H1 (cell line): ENCODE measurements around the gene OR11A1. TPM values are rescaled to one million over a fixed set of nuclear protein-coding genes. Genes with fewer than 3 reads are reported as not detected.

ENCODE experiments used
- CTCF ChIA-PET: fragments of 300-600 bp; sonication (Branson Sonifier 250); formaldehyde crosslinking; loops from one replicate; lab custom pipeline; 2021; ENCODE audit not compliant: partially characterized antibody; lab: Charles Lee
- POLR2A ChIA-PET: fragments of 300-600 bp; sonication (Branson Sonifier 250); formaldehyde crosslinking; loops from one replicate; lab custom pipeline; 2021; ENCODE audit warnings: inconsistent platforms; ENCODE audit not compliant: partially characterized antibody; lab: Charles Lee
- DNase-seq, 2 experiments: peaks; one replicate each; pipeline versions ENCODE4 v3.0.0 to v3.0.0-alpha.2; 2010 to 2022; ENCODE audit warnings: low spot score in 2 of 2, low read depth in 1 of 2, mixed read lengths in 1 of 2
- FAIRE-seq: peaks from 2 replicates; lab custom pipeline; 2011; peaks lifted over from hg19 to GRCh38; lab: Jason Lieb, UNC
- H2AFZ ChIP-seq: 2 replicates; pipeline ENCODE4 v1.8.1; 2012; ENCODE audit warnings: low read length, inconsistent platforms
- H2AK5ac ChIP-seq: 2 replicates; pipeline ENCODE4 v1.6.1; 2013; ENCODE audit warnings: low read depth, low read length
- H2BK120ac ChIP-seq: replicated peaks from 2 replicates; pipeline ENCODE3; 2013; ENCODE audit warnings: low read depth, low read length, inconsistent platforms
- H2BK12ac ChIP-seq: 2 replicates; pipeline ENCODE4 v1.6.1; 2013; ENCODE audit warnings: low read depth, low read length
- H2BK15ac ChIP-seq: 2 replicates; pipeline ENCODE4 v1.6.1; 2013; ENCODE audit warnings: low read length
- H2BK20ac ChIP-seq: 2 replicates; pipeline ENCODE4 v1.6.1; 2013; ENCODE audit warnings: low read length
- H2BK5ac ChIP-seq: 2 replicates; pipeline ENCODE4 v1.6.1; 2013; ENCODE audit warnings: low read depth, low read length
- H3K14ac ChIP-seq: 2 replicates; pipeline ENCODE4 v1.6.1; 2013; ENCODE audit warnings: inconsistent platforms; ENCODE audit not compliant: insufficient read length
- H3K18ac ChIP-seq: 2 replicates; pipeline ENCODE4 v1.6.1; 2013; ENCODE audit warnings: low read length; ENCODE audit errors: extremely low read depth
- H3K23ac ChIP-seq: 2 replicates; pipeline ENCODE4 v1.6.1; 2013; ENCODE audit warnings: inconsistent platforms; ENCODE audit not compliant: insufficient read length
- H3K23me2 ChIP-seq: 2 replicates; pipeline ENCODE4 v1.6.1; 2013; ENCODE audit warnings: low read depth, low read length
- H3K27ac ChIP-seq: 2 replicates; pipeline ENCODE4 v1.6.1; 2011; ENCODE audit warnings: low read depth, low read length, inconsistent platforms
- H3K27me3 ChIP-seq, 4 experiments: replicated peaks in 1 of 4; 1 replicate in 1 of 4; 2 replicates in 3 of 4; pipeline versions ENCODE4 v1.6.1 to v1.8.1; 2011 to 2013; ENCODE audit warnings: low read length in 3 of 4, mild to moderate bottlenecking in 3 of 4, inconsistent platforms in 2 of 4, mixed read lengths in 2 of 4, moderate library complexity in 1 of 4; ENCODE audit not compliant: control insufficient read depth in 3 of 4, insufficient read depth in 3 of 4; ENCODE audit errors: extremely low read depth in 1 of 4
- H3K36me3 ChIP-seq, 4 experiments: 2 replicates each; pipeline versions ENCODE4 v1.6.1 to v1.8.1; 2011 to 2013; ENCODE audit warnings: mild to moderate bottlenecking in 4 of 4, low read length in 3 of 4, moderate library complexity in 2 of 4, control low read depth in 1 of 4, inconsistent platforms in 1 of 4; ENCODE audit not compliant: insufficient read depth in 4 of 4, control insufficient read depth in 2 of 4
- H3K4ac ChIP-seq: replicated peaks from 2 replicates; pipeline ENCODE3; 2013; ENCODE audit warnings: low read length, low read depth, mixed read lengths, inconsistent platforms; ENCODE audit not compliant: insufficient read length
- H3K4me1 ChIP-seq, 4 experiments: replicated peaks in 1 of 4; 1 replicate in 1 of 4; 2 replicates in 3 of 4; pipeline versions ENCODE4 v1.6.1 to v1.8.1; 2011 to 2013; ENCODE audit warnings: low read length in 3 of 4, inconsistent platforms in 2 of 4, mixed read lengths in 1 of 4; ENCODE audit not compliant: insufficient read depth in 4 of 4, control insufficient read depth in 3 of 4
- H3K4me2 ChIP-seq, 2 experiments: 2 replicates each; pipeline versions ENCODE4 v1.6.1 to v1.8.1; 2011 to 2013; ENCODE audit warnings: low read depth in 2 of 2, low read length in 2 of 2, control low read depth in 1 of 2, inconsistent platforms in 1 of 2, mild to moderate bottlenecking in 1 of 2; ENCODE audit not compliant: insufficient read depth in 1 of 2
- H3K4me3 ChIP-seq, 4 experiments: fragments of 200-600, 300-600 bp in 1 of 4; sonication (generic), shearing (Covaris generic), sonication (Bioruptor Twin) in 1 of 4; 2 replicates each; pipeline versions ENCODE4 v1.5.1 to v1.8.1; 2011 to 2016; ENCODE audit warnings: low read length in 4 of 4, low read depth in 3 of 4, control low read depth in 2 of 4, inconsistent platforms in 2 of 4, mild to moderate bottlenecking in 2 of 4, mixed read lengths in 1 of 4, moderate library complexity in 1 of 4; ENCODE audit not compliant: insufficient read depth in 2 of 4; ENCODE audit errors: extremely low read depth in 1 of 4
- H3K56ac ChIP-seq: replicated peaks from 2 replicates; pipeline ENCODE3; 2013; ENCODE audit warnings: low read depth, mild to moderate bottlenecking, mixed read lengths, low read length, inconsistent platforms; ENCODE audit not compliant: insufficient read length
- H3K79me1 ChIP-seq: 2 replicates; pipeline ENCODE4 v1.6.1; 2013; ENCODE audit warnings: low read depth, low read length, control low read depth
- H3K79me2 ChIP-seq, 2 experiments: 2 replicates each; pipeline versions ENCODE4 v1.6.1 to v1.8.1; 2012 to 2013; ENCODE audit warnings: low read length in 2 of 2, mild to moderate bottlenecking in 2 of 2, inconsistent platforms in 1 of 2; ENCODE audit not compliant: insufficient read depth in 2 of 2, control insufficient read depth in 1 of 2
- H3K9ac ChIP-seq, 4 experiments: replicated peaks in 1 of 4; 1 replicate in 1 of 4; 2 replicates in 3 of 4; pipeline versions ENCODE4 v1.6.1 to v1.8.1; 2011 to 2013; ENCODE audit warnings: low read depth in 3 of 4, low read length in 3 of 4, control low read depth in 2 of 4, mild to moderate bottlenecking in 2 of 4, moderate library complexity in 2 of 4, inconsistent platforms in 1 of 4; ENCODE audit errors: extremely low read depth in 1 of 4
- H3K9me3 ChIP-seq, 2 experiments: 2 replicates each; pipeline versions ENCODE4 v1.6.1 to v1.8.1; 2012 to 2013; ENCODE audit warnings: mild to moderate bottlenecking in 2 of 2, moderate library complexity in 2 of 2, control low read depth in 1 of 2, inconsistent platforms in 1 of 2, low read depth in 1 of 2, low read length in 1 of 2, mixed read lengths in 1 of 2; ENCODE audit not compliant: insufficient read depth in 2 of 2
- H4K20me1 ChIP-seq, 2 experiments: replicated peaks in 1 of 2; 2 replicates each; pipeline versions ENCODE3 to v1.8.1; 2011 to 2013; ENCODE audit warnings: inconsistent platforms in 2 of 2, low read length in 2 of 2, mild to moderate bottlenecking in 1 of 2; ENCODE audit not compliant: insufficient read depth in 2 of 2, control insufficient read depth in 1 of 2
- H4K5ac ChIP-seq: 2 replicates; pipeline ENCODE4 v1.6.1; 2013; ENCODE audit warnings: low read length, low read depth, mixed read lengths, inconsistent platforms; ENCODE audit not compliant: insufficient read length
- H4K8ac ChIP-seq: 2 replicates; pipeline ENCODE4 v1.8.0; 2013; ENCODE audit warnings: mild to moderate bottlenecking, moderate library complexity, low read length, inconsistent platforms; ENCODE audit not compliant: insufficient read depth; ENCODE audit errors: extremely low read depth
- H4K91ac ChIP-seq: replicated peaks from 2 replicates; pipeline ENCODE3; 2013; ENCODE audit warnings: low read length, mixed read lengths, inconsistent platforms; ENCODE audit not compliant: insufficient read length
- EP300 ChIP-seq, 2 experiments: IDR thresholded peaks; 1 replicate in 1 of 2; 2 replicates in 1 of 2; pipeline ENCODE4 v1.6.1; 2011 to 2012; ENCODE audit warnings: low read depth in 2 of 2, low read length in 2 of 2, mild to moderate bottlenecking in 2 of 2, borderline replicate concordance in 1 of 2, inconsistent platforms in 1 of 2, moderate library complexity in 1 of 2
- WGBS, 2 experiments: shearing (Covaris generic) in 1 of 2; methylation state at CpG; one replicate each; pipeline versions ENCODE4 v1.1.6 to v1.1.7; 2013 to 2015; ENCODE audit warnings: low lambda C conversion rate in 2 of 2, mixed read lengths in 2 of 2, inconsistent platforms in 1 of 2, low coverage in 1 of 2, missing lambda C conversion rate in 1 of 2; ENCODE audit not compliant: insufficient replicate concordance in 2 of 2, insufficient coverage in 1 of 2, insufficient read length in 1 of 2; ENCODE audit errors: extremely low coverage in 1 of 2, missing lambda C conversion rate in 1 of 2; 5-methylcytosine and 5-hydroxymethylcytosine counted together
- polyA plus RNA-seq, 7 experiments: library from polyadenylated mRNA; depleted of rRNA in 3 of 7; stranded (reverse) in 5 of 7; unstranded in 2 of 7; fragments of >200 nt in 5 of 7; fragments of 200-250 nt in 2 of 7; gene quantifications; 1 replicate in 5 of 7; 2 replicates in 1 of 7; 4 replicates in 1 of 7; pipeline versions ENCODE4 v1.2.1 to v1.2.3, GENCODE V29; 2011 to 2013; ENCODE audit warnings: missing spikeins in 2 of 7, mixed read lengths in 2 of 7
- total RNA-seq: library from RNA; stranded (reverse); fragmentation: NEBNext Ultra II Directional; extraction: Animal tissue kit (Norgen Biotek cat#: 25700); gene quantifications from 2 replicates; pipeline ENCODE4 v1.2.1, GENCODE V29; 2021

Gene OR11A1
- total and polyA plus RNA-seq, 2 of the 8 experiments (the other 6 are each of a cell fraction or from before 2014, with no cell fraction given), result not detected

- no peak overlapping the region for H3K27ac ChIP-seq
- H3K27me3 ChIP-seq, result no peaks in the 10 kb centered on the region
- no peak overlapping the region for H3K9ac ChIP-seq
- ChIA-PET POLR2A (no interaction called here), CTCF (interaction anchor here (1.1 to 2.1 kb wide), 2 partner anchors 12 to 123 kb away, joined by 3 to 5 read pairs; no protein-coding TSS in a partner anchor)
- H3K9me3 ChIP-seq, result no peaks in the 10 kb centered on the region
- no peak overlapping the region for H2AFZ ChIP-seq
- no peak overlapping the region for H3K4me3 ChIP-seq
- H4K91ac ChIP-seq, result no peak overlapping the region
- no peak overlapping the region for H2BK5ac ChIP-seq
- H3K56ac ChIP-seq, result no peak overlapping the region
- H3K79me1 ChIP-seq, result no peaks in the 10 kb centered on the region
- H2BK20ac ChIP-seq, result no peak overlapping the region
- H4K20me1 ChIP-seq, result no peaks in the 10 kb centered on the region
- FAIRE-seq (no peak), DNase-seq (no peak)
- no peak overlapping the region for H4K8ac ChIP-seq
- no peak for TF ChIP-seq EP300 (IDR thresholded peaks at IDR 0.05; ENCODE audit: borderline replicate concordance in 1 of 2, low read depth in 2 of 2, low read length in 2 of 2)
- WGBS, 2 experiments, result 65% methylated on average over 6 of the region's 6 CpGs; no CpG with 5 or more reads in 1 of the 2 experiments
- H3K79me2 ChIP-seq, result no peaks in the 10 kb centered on the region
- H2BK12ac ChIP-seq, result no peak overlapping the region
- no peaks in the 10 kb centered on the region for H3K23me2 ChIP-seq
- no peak overlapping the region for H3K4ac ChIP-seq
- no peak overlapping the region for H3K4me2 ChIP-seq
- H3K23ac ChIP-seq, result no peak overlapping the region
- no peak overlapping the region for H2AK5ac ChIP-seq
- H2BK15ac ChIP-seq, result no peak overlapping the region
- no peak overlapping the region for H4K5ac ChIP-seq
- H3K18ac ChIP-seq, result no peak overlapping the region
- H2BK120ac ChIP-seq, result no peak overlapping the region
- H3K36me3 ChIP-seq, result no peaks in the 10 kb centered on the region
- H3K4me1 ChIP-seq, result no peaks in the 10 kb centered on the region; a peak in 1 of 7 replicates
- H3K14ac ChIP-seq, result no peak overlapping the region
Observed at GRCh38 chr6:29466241-29466640, 9.4 kb upstream of the OR11A1 start.
